GM19395 (cell line): ENCODE results near the gene SPCS2.
"Not testable (repeated sequence)": the region's sequence is repeated elsewhere in the genome, so short reads cannot be mapped to it uniquely, and the experiment has no call there.

ENCODE experiments used
- ATAC-seq: cut with Tn5 transposase; IDR thresholded peaks from one replicate; pipeline ENCODE4 v1.9.1; 2021; ENCODE audit warnings: mild to moderate bottlenecking, moderate library complexity; ENCODE audit not compliant: unreplicated experiment

Gene SPCS2

DNA sequence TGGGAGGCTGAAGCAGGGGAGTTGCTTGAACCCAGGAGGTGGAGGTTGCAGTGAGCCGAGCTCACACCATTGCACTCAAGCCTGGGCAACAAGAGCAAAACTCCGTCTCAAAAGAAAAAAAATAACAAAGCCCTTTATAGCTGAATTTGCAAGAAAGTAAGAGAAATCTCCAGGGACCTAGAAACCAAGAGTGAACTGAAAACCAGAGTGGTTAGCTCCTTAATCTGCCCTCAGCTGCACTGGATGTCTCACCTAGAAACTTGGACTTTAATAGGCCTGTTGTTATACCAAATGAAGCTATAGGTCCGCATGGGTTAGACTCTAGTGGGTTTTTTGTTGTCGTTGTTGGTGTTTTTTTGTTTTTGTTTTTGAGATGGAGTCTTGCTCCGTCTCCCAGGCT is 43.8 kb downstream of the SPCS2 start:
- no peak for ATAC-seq

DNA sequence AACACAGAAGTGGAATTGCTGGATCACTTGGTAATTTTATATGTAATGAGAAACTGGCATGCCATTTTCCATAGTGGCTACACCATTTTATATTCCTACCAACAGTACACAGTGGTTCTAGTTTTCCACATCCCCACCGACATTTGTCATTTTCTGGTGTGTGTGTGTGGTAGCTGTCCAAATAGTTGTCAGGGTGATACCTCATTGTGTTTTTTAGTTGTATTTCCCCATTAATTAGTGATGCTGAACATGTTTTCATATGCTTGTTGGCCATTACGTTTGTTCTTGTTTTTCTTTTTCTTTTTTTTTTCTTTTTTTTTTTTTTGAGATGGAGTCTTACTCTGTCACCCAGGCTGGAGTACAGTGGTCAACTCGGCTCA is 51.9 kb downstream of the SPCS2 start:
- no peak for ATAC-seq

DNA sequence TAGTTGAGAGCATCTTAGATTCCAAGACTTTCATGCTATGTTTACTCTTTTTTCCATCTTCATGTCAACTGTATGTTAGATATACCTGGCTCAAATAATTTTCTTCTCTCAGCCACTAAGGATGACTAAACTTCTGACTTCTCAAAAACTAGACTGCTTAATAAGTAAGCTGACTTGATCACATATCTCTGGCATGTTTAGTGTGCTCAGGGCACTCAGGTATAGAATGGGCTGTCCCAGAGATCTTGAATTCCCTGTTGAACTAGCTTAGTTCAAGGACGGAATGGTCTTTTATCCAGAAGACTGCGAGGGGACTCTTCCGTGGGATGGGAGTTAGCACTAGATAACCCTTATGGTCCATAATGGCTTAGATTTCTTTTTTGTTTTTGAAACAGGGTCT is 52.6 kb downstream of the SPCS2 start:
- no peak for ATAC-seq

DNA sequence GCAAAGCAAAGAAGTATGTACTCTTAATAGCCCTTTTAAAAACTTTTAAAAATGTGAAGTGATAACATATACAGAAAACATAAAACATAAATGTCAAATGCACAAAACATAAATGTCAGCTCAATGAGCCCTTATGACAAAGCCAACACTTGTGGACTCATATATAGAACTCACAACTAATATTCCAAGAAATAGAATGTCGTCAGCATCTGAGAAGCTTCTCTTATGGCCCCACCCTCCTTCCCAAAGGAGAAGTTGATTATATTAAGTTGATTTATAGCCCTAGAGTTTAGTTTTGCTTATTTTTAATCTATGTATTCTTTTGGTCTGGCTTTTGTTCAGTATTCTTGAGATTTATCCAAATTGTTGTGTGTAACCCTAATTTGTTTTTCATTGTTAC is 53.5 kb downstream of the SPCS2 start:
- ATAC-seq, result no peak

DNA sequence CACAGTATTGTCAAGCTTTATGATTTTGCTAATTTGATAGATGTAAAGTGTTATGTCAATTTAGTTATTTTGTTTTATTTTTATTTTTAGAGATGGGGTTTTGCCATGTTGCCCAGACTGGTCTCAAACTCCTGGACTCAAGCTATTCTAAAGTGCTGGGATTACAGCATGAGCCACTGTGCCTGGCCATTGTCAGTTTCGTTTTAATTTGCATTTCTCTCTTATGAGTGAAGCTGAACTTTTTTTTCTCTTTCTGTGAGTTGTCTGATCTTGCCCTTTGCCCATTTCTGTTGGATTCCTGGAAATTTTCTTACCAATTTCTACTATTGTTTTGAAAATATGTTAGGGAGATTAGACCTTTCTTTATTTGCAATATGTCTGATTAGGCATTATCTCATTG is 55.1 kb downstream of the SPCS2 start:
- no peak for ATAC-seq

DNA sequence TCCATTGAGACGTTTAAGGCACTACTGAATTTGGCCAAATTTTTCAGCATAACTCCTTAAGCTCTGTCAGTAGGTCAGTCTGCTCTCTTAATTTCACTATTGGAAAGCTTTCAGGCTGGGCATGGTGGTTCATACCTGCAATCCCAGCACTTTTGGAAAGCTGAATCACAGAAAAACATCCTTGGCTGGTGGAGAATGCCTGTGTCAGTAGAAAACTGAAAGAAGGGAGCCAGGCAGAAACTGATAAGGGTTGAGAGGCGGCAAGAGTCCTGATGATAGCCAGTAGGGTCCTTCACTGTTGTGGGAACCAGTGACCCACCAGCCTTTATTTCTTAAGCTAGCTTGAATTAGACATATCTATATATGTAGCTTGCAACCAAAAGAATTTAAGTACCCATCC is 62.3 kb downstream of the SPCS2 start:
- ATAC-seq, result no peak

DNA sequence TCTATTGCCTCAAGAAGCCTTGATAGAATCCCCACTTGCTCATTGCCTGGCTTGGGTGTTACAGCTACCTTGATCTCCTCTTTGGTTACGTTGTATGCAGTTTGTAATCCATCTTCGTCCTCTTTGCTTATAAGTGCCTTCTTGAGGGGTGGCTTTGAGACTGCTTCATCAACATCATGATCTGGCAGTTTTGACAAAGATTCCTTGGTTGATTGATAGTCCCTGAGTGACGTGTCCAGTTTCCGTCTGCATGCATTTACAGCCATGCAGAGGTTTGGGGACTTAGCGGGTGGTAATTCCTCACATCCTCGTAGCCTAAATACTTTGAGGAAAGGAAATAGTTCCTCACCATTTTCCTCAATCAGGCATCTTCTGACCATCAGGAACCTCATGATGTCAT is 62.8 kb downstream of the SPCS2 start:
- no peak for ATAC-seq

DNA sequence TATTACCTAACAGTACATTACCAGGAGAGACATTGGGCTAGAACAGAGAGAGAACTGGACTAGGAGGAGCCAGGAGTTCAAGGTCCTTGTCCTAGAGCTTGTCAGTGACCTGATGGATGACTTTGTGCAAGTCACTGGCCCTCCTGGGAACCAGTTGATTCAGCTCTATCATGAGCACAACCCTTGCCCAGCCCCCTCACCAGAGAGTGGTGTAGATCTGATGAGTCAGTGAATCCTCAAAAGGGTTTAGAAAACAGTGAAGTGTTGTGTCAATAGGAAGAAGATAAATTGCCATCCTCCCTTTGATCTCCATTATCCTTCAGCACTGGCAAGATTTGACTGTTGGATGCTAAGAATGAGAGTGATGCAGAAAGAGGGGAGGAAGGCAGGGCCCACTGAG is 64.0 kb downstream of the SPCS2 start:
- no peak for ATAC-seq

DNA sequence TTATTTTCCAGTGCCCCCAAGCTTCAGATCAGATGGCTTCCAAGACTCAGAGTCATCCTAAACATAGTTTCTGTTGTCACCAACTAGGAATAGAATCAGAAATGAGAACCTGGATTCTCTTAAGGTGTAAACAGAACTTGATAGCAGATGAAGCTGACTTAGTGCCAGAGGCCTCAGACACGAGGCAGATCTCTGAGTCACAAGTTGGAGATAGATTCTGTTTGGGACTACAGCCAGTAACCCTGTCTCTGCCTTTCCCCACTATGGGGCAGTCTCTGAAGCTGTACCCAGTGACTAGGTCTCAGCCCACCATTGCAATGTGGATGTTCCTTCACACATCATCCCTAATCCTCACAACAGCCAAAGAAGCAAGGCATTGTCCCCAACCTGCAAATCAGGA is 65.1 kb downstream of the SPCS2 start:
- no peak for ATAC-seq

DNA sequence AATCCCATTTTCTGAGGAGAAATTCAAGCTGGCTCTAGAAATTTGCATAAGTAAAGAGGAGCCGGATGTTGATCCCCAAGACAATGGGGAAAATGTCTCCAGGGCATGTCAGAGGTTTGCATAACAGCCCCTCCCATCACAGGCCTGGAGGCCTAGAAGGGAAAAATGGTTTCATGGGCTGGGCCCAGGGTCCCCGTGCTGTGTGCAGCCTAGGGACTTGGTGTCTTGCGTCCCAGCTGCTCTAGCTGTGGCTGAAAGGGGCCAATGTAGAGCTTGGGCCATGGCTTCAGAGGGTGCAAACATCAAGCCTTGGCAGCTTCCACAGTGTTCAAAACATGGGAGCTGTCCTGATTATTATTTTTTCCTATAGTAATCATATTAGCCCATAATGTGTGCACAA is 70.1 kb downstream of the SPCS2 start:
- not testable (repeated sequence) for ATAC-seq

DNA sequence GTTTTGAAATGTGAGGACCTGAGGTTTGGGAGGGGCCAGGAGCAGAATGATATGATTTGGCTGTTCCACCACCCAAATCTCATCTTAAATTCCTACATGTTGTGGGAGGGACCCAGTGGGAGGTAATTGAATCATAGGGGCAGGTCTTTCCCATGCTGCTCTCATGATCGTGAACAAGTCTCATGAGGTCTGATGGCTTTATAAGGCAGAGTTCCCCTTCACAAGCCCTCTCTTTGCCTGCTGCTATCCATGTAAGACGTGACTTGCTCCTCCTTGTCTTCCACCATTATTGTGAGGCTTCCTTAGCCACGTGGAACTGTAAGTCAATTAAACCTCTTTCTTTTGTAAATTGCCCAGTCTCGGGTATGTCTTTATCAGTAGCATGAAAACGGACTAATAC is 71.3 kb downstream of the SPCS2 start:
- not testable (repeated sequence) for ATAC-seq

DNA sequence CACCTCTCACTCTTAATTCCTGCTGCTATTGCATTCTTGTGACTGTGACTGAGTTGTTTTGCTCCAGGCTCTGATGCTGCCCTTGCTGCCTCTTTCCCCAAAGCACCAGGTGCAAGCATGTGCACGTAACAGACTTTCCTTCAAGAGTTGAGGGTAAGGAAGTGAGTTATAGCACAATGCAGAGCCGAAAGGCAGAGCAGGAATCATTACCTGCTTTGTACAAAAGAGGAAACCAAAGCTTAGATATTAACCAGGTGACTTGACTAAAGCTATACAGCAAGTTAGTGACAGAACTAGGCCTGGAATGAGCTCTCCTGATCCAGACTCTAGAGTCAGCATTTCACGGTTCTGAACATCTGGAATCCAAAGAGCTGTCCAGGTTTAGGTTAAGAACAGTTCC is 73.2 kb downstream of the SPCS2 start:
- peak; percentile 79 for ATAC-seq

DNA sequence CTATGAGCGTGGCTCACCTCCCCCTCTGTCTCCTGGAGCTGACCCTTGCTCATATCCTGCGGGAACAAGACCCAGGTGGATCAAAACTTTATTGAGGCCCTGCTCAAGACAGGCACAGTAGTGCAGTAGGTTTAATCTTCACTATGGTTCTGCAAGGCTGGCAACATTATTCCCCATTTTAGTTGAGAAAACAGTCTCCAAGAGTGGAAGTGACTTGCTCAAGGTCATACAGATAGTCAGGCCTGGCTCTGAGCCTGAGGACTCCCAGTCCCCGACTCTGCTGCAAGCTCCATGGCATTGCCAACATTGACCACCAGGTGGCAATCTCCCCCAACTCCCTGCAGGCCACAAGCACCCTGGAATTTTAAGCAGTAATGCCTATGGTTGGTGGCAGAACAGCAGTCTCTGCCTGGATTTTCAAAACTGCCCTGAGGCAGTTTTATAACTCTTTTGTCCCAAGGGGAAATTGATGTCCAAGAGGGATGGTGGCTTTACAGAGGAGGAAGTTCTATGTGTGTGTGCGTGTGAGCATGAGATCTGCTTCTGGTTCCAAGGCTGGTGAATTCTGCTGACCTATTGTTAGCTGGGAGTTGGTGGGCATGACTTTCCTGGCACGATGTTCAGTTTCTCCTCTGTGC is 73.8 kb downstream of the SPCS2 start:
- ATAC-seq, result peak; percentile 72

DNA sequence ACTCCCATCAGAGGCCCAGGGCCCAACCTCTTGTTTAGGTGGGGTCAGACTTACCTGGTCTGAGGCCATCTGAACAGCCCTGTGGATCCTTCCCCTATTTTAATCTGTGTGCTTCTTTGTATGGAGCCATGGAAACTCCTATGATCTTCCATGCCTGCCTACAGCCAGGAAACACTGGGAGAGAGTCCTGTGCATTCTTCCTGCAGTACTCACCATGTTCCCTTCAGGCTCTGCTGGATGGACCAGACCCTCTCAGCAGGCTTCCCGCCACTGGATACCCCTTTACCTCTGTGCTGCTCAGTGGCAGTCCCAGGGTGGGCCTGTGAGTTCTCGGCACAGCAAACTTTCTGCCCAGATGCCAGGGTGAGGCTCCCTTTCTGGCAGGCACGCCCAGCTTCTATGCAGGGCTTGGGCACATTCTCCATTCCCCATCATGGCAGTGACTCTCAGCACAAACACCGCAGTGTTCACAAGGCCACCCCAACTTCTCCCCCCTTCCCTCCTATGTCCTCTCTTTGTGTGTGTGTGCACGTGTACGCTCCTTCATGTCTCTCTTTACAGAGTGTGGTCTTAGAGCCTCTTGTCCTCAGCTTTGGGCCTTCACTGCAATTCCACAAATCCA is 74.5 kb downstream of the SPCS2 start:
- ATAC-seq, result no peak

DNA sequence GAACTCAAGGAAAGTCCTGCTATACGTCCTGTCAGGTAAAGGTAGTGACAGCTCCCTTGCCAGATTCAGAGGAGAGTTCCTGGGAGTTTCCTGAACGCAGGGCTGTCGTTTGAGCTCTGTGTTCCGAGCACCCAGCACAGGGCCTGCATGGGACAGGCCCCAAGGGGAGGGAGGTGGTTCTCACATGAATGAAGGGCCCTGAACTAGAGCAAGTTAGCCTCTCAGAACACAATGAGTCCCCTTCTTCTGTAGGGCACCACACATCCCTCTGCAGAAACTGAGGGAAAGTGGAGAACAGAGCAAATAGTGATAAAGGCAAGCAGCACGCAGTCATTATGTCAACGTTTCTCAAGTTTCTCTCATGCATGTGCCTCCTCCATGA is 75.0 kb downstream of the SPCS2 start:
- ATAC-seq, result no peak

DNA sequence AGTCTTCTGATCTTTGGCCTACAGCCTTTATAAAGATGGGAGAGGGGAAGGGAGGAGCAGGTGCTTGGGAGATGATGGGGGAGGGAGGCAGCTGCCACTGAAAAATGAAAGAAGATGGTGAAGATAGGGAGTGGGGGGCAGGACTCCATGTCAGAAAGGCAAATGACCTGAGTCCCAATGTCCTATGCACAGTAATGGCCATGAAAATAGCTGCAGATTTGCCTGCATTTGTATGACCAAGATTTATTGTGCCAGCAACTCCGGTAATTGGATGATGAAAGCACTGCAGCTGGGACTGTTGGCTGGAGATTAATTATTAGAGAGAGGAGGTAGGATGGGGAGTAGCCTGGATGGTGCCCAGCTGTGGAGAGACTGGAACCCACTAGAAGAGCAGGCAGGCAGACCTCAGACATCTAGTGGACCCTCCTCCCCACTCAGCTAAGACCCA is 75.7 kb downstream of the SPCS2 start:
- no peak for ATAC-seq

DNA sequence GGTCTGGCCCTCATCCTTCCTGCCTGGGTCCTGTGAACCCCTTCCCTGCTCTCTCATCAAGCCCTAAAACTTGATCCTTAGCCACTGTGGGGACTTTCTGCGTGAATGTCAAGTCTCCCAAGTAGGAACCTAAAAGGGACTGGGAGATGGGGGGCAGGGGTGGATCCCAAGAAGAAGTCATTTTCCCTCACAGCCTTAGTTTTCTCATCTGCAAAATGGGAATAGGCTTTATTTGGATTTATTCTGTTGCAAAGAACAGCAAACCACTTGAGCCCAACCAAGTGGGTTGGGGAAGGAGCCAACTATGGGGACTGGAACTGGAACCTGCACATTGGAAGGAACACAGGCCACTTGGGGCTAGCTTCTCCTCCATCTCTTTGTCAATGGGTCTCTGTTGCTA is 76.5 kb downstream of the SPCS2 start:
- no peak for ATAC-seq

DNA sequence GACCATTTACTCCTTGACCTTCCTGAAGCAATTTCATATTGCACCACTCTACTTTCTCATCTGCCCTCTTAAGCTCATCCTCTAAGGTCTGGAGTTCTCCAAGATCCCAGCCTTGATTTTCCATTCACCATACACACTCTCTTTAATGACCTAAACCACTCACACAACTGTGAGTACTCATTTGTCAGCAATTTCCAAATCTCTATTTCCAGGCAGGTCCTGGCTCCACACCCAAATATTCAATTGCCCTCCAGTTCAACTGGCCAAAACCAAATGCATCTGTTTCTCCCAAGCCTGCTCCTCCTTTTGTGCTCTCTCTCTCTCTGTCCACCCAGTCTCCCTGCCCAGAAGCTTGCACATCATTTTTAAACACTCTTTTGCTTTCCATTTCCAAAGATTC is 79.3 kb downstream of the SPCS2 start:
- no peak for ATAC-seq
